GM19324 (cell line): ENCODE results near the gene ALDH3B1.

Experiments
- ATAC-seq: cut with Tn5 transposase; IDR thresholded peaks from one replicate; pipeline ENCODE4 v1.9.1; 2021; ENCODE audit warnings: mild to moderate bottlenecking, moderate library complexity; ENCODE audit not compliant: unreplicated experiment, low FRiP score

Gene ALDH3B1

DNA sequence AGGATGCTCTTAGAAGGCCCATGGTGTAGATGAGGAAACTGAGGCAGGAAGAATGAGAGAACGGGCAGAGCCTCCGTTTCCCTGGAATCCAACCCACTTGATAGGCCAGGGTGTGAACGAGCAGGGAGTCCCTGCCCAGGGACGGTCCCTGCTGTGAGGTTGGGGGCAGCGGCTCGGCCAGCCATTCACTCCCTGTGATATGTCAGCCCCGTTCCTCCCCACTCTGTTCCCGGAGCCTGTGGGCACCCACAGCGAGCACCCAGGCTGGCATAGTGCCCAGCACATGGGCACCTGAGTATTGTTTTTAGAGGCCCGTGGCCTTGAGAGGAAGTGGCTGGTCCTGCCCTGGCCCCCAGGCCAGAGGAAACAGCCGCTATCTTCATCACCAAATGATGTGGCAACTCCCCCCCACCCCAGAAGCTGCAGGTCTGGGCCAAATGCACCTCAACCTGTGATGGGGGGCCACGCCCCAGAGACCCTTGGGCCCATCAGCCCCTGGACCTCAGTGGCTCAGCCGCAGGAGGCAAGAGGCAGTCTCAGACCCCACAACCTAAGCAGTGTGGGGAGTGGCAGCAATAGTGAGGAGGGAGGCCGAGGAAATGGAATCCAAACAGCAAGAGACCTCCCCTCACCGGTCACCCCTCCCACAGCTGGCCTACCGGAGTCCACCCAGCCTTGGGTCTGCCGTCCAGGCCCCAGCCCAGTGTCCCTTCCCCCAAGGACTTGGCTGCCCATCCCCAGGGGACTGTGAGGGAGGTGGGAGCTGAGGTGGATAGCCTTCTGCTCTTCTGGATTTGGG, 2.1 kb downstream of the ALDH3B1 start:
- no peak for ATAC-seq

DNA sequence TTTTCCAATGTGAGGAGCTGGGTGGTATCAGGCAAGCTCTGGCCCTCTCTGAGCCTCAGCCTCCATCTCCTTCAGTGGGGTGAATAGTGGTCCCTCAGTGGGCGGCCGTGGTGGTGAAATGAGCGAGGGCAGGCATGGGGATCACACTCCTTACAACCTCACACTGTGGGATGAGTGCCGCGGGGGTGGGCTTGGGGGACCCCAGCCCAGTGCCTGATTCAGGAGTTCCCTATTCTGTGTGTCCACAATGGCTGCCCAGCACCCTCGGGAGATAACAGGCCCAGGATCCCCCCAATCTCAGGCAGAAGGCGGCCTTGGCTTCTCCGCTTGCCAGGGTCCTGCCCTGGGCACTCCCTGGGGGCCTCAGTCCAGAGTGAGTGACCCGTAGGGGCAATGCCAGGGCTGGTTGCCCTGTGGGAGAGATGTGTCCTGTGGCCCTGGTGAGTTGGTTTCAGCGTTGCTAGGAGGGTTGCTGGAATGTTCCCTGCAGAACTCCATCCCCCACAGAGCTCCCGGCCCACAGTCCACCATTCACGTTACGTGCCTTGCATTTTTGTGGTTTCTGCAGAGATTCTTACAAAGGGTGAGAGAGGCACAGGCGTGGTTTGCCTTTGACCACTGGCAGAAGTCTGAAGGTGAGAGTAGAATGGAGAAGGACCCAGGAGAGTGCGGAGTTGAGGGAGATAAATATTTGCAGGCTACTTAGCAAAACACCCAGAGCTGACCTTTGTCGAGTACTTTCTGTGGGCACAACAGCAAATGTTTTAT, 2.9 kb downstream of the ALDH3B1 start:
- no peak for ATAC-seq

DNA sequence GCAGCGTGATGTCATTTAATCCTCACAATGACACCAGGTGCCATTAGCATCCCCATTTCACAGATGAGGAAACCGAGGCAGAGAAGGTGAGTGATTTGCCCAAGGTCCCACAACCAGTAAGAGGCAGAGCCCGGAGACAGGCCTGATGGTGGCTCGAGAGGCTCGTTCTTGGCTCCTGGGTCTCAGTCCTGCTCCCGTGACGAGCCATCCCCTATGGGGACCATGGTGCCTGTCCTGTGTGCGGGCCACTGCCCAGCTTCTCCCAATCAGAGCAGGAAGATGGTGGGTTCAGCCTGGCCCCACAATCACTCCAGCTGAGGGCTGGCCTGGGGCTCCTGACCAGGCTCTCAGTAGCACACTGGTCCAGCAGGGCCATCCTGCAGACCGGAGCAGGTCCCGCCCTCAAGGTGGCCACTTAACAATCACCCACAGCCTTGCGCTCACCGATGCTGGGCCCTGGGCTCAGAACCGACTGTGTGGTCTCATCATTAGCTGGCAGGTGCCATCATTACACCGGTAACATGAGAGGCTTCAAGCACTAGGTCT, 3.6 kb downstream of the ALDH3B1 start:
- ATAC-seq: no peak

DNA sequence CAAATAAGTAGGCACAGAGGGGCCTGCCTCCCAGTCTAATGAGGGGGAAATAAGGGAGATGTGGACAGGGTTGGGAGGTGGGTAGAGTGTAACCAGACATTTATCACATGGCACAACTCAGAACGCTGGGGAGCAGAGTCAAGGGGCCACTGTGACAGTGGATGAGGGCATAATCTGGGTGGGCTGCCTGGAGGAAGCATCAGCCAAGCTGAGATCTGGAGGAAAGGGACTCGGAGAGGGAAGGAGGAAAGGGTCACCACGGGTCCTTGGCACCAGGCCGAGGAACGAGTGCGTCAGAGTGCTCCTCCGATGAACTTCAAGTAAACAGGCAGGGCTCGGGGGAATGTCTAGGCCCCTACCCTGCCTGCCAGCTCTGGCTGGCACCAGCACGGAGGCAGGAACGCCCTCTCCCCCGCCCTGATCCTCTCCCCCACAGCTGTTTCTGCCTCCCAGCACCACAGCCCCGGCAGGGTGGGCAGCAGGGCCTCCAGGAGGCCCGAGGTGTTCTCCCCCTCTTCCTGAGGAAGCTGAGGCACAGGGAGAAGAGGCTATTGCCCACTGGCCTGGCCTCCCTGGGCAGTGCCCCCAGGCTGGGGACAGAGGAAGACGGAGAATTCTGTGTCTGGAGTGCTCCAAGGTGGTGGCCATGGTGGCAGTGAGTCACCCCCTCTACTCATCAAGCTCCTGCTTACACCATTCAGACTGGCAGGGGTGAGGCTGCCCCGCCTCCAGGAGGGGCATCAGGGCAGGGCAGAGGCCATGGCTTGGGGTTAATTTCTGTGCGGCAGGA, 4.2 kb downstream of the ALDH3B1 start:
- ATAC-seq: no peak

DNA sequence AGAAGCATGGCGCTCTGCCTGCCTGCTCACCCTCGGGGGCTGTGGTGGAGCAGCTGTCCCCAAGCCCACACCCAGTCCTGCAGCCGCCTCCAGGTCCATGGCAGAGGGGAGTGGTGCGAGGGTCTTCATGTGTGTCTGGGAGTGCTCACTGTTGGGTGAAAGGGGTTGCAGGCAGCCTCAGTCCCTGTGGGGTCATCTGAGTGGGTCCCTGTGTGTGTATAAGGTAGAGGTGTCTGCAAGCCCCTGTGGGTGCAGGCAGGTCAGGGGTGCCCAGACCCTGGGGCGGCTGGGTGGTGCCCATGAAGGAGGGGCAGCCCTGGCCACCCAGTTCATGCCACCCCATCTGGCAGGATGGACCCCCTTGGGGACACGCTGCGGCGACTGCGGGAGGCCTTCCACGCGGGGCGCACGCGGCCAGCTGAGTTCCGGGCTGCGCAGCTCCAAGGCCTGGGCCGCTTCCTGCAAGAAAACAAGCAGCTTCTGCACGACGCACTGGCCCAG, 4.9 kb downstream of the ALDH3B1 start:
- no peak for ATAC-seq

DNA sequence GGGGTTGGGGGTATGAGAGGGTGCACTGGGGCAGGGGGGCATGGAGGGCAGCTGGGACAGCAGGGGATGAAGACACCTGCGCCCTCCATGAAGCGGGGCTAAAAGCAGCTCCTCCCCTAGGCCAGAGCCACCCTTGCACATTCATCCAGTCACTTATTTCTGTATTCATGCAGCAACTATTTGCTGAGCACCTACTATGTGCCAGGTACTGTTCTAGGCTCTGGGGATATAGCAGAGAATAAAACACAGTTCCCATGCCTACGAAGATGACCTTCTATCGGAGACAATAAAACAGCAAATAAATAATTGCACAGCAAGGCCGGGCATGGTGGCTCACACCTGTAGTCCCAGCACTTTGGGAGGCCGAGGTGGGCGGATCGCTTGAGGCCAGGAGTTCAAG, 5.3 kb downstream of the ALDH3B1 start:
- no peak for ATAC-seq

DNA sequence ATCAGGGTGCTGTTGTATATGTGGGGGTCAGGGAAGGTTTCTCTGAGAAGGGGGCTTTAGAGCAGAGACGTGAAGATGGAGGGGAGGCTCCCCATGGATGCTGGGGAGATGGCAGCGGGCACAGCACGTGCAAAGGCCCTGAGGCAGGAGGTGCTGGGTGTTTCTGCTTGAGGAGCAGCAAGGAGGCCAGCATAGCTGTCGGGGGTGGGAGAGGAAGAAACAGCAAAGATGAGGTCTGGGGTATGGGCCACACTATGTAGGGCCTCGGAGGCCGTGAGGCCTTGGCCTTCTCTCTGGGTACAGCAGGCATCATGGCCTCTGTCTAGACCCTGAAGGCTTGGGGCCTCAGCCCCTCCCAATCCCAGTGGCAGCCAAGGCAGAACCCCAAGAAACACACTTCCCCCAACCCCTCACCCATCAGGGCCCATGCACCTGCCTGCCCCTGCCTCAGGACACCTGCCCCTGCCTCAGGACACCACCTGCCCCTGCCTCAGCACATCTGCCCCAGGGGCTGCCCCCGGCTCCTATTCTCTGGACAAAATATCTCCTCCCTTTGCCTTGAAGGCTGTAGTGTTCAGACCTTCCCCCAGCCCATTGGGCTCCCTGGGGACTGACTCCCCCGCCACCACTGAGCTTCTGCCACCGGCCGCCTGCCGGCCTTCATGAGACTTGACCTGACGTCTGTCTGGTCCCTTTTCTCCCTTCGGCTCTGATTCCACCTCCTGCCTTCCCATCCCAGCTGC, 6.2 kb downstream of the ALDH3B1 start:
- ATAC-seq: no peak

DNA sequence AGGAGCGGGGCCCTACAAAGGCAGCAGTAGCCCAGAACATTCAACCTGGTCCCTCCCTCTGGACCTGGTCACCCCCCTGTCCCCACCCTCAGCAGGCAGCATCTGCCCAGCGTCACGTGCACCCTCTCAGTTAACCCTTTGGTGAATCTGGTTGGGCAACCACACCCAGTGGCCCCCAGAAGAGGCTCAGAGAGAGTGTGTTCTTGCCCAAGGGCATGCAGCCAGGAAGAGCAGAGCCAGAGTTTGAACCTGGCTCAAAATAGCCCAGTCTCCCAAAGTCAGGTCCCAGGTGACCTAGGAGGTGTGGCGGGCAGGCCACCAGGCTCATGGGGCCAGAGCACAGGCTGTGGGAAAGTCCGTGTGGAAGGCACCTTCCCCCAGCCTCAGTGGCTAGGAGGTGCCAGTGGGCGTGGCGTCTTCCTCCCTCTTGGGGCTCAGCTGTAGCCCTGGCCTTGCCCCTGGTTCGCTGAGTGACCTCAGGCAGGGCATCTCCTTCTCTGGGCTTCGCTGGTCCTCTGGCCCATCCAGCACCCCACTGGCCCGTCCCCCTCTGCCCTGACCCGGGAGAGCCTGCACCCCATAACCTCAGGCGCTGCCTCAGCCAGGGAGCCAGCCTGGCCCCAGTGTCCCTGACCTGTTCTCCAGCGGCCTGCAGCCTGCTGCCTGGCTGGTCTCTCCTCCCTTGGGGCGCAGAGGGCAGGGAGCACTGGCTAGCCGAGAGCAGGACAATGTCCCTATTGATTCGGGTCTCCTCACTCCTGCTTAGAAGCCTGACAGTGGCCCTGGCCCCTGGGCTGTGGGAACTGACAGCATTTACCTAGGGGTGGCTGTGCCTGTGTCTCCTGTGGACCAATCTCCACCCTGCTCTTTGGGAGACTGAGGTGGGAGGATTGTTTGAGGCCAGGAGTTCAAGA, 7.0 kb downstream of the ALDH3B1 start:
- ATAC-seq: no peak

DNA sequence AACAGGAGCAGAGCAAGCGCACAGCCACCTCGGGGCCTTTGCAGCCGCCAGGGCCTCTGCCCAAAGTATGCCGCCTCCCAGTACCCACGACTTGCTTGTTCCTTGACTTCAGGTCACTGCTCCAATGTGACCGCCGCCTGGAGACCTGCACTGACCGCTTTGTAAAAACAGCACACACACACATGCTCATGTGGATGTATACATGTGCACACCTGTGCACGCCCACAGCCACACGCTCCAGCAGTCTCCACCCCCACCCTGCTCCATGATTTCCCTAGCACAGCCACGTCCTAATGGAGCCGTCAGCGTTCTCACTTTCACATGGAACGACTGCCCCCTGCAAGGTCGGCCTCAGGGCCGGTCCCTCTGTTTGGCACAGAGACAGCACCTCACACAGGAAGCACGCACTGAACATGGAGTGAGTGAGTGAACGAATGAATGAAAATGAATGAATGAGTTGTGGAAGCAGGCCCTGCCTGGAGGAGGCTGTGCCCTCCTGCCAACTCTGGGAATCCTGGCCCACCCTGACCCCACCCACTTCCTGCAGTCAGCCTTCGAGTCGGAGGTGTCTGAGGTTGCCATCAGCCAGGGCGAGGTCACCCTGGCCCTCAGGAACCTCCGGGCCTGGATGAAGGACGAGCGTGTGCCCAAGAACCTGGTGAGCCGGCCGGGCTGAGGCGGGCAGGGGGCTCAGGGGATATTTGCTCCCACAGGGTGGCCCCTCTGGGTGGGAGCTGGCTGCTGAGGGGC, 8.0 kb downstream of the ALDH3B1 start:
- no peak for ATAC-seq

DNA sequence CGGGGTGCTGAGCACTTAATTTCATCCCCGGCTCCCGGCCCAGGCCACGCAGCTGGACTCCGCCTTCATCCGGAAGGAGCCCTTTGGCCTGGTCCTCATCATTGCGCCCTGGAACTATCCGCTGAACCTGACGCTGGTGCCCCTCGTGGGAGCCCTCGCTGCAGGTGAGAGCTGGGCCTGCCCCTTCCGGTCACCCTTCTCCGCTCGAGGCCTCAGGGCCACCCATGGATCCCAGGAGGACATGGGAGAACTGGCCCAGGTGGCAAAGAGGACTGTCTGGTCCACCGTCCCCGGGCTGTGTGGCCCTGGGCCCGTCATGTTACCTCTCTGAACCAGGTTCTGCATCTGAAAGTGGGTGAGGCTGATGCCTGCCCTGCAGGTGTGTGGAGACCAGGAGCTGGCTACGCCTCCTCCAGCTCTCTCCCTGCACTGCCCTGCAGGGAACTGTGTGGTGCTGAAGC, 8.6 kb downstream of the ALDH3B1 start:
- ATAC-seq: no peak

DNA sequence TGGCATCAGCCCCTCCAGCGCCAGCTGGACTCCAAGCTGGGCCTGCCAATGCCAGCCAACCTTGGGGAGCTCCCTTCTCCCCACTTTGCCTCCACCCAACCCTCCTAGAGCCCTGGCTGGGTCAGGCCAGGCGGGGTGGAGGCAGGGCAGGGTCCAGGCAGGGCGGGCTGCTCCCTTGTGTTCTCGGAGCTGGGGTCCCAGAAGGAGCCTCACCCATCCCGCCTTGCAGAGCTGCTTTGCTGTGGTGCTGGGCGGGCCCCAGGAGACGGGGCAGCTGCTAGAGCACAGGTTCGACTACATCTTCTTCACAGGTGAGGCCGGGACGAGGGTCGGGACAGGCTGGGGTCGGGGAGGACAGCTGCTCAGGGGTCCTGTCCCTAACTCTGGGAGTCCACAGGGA, 9.4 kb downstream of the ALDH3B1 start:
- ATAC-seq: no peak

DNA sequence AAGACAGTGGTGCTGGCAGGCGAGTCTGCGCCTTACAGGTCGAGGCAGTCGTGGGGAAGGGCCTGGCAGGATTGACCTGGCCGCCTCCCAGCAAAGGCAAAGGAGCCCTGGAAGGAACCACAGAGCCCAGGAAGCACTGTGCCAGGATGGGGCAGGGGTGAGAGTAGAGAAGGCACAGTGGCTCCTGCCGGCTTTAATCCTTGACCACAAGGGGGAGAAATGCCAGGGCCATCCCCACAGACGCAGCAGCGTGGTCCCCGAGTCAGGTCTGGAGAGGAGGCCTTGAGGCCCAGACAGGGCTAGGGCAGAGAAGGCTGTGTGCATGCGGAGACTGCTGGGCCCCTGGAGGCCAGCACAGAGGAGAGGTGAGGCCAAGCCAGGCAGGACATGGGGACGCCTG, 10.4 kb downstream of the ALDH3B1 start:
- no peak for ATAC-seq

DNA sequence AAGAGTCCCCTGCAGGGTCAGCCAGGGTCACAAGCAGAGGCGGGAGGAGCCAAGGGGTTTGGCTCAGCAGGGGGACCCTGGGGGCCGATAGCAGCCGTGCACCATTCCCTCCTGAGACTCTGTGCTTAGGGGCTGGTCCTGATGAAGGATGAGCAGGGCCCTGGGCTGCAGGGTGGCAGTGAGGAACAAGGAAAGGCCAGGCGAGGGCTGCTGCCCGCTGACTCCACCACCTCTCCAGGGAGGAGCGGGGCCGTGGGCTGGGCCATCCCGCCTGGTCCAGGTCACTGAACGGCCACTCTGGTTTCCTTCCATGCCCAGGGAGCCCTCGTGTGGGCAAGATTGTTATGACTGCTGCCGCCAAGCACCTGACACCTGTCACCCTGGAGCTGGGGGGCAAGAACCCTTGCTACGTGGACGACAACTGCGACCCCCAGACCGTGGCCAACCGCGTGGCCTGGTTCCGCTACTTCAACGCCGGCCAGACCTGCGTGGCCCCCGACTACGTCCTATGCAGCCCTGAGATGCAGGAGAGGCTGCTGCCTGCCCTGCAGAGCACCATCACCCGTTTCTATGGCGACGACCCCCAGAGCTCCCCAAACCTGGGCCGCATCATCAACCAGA, 11.2 kb downstream of the ALDH3B1 start:
- ATAC-seq: no peak

DNA sequence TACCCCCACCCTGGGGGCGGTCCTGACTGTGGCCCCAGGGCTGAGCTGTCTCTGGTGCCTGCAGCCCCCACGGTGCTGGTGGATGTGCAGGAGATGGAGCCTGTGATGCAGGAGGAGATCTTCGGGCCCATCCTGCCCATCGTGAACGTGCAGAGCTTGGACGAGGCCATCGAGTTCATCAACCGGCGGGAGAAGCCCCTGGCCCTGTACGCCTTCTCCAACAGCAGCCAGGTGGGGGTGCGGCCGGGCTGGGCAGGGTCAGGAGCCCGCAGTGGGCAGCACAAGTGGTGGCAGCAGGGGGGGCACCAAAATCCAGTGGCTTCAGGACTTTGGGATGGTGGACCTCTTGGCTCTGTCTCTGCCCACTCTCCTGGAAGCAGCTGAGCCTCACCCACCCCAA, 12.4 kb downstream of the ALDH3B1 start:
- no peak for ATAC-seq

DNA sequence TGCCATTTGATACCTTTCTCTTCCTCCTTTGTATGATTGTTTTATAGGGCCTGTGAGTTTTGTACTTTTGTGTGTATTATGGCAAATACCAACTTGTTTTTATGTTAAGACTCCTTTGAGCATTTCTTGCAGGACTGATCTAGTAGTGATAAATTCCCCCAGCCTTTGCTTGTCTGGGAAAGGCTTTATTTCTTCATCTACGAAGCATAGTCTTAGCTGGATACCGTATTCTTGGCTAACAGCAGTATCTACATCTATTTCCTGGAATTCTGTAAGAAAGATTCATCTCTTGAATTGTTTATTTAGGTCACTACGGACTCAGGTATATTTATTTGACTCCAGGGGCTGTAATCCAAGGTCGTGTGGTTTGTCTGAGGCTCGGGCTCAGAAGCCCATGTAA, 14.4 kb downstream of the ALDH3B1 start:
- no peak for ATAC-seq

DNA sequence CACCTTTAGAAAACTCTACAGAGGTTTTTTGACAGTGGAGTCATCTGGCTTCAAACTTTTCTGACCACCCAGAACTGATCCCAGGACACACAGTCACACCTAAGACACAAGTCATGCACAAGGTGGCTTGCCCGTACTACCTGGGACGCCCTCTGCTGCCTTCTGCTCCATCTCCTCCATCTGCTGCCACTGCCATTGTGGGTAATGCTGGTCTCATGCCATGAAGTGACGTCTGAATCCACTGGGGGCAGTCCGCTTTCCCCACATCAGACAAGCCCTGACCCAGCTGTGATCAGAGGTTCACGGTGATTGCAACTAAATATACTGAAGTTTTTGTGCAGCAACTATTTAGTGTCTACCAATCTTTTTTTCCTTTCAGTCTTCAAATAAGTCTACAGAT, 14.9 kb downstream of the ALDH3B1 start:
- no peak for ATAC-seq

DNA sequence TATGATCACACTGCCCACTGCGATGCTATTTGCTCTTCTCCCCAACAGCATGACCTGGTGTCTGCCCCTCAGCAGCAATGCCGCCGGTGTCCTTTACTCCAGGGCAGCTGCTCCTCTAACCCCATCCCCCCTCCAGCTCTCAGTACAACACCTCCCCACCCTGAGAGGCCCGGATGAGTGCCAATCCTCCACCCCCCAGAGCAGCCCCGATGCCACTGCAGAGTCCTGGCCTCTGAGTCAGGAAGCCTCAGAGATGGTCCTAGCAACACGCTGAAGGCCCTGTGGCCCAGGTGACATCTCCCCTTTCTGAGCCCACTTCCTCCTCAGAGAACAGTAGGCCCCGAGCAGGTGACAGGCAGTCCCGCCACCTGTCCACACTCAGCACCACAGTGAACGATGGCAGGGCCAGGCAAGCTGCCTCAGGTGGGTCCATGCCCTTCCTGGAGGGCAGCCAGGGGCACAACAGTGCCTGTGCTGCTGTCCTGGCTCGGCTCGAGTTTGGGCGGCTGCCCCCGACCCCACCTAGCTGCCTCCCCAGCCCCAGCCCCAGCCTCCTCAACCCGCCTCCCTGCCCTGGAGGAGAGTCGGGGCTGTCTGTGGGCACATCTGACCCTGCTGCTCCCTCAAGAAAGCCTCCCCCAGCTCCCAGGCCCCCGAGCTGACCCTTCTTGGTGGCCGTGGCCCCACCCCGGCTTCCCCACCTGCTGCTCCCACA, 16.4 kb downstream of the ALDH3B1 start:
- no peak for ATAC-seq
